Dermis microvascular lymphatic vessel endothelial cell (primary cell): ENCODE data around the gene FGF10. TPM values are rescaled to one million over a fixed set of nuclear protein-coding genes. Genes with fewer than 3 reads are reported as not detected.

Source experiments
- DNase-seq, 2 donors: peaks; one replicate each; pipeline versions ENCODE4 v3.0.0 to v3.0.0-alpha.2; 2010; ENCODE audit warnings: low read depth in 2 of 2
- total RNA-seq: library from RNA; depleted of rRNA; stranded (reverse); fragments of >200 nt; gene quantifications from 2 replicates; pipeline ENCODE4 v1.2.1, GENCODE V29; 2014

FGF10 gene
- total RNA-seq, 1 donor from 2014 or later, result not detected

DNA sequence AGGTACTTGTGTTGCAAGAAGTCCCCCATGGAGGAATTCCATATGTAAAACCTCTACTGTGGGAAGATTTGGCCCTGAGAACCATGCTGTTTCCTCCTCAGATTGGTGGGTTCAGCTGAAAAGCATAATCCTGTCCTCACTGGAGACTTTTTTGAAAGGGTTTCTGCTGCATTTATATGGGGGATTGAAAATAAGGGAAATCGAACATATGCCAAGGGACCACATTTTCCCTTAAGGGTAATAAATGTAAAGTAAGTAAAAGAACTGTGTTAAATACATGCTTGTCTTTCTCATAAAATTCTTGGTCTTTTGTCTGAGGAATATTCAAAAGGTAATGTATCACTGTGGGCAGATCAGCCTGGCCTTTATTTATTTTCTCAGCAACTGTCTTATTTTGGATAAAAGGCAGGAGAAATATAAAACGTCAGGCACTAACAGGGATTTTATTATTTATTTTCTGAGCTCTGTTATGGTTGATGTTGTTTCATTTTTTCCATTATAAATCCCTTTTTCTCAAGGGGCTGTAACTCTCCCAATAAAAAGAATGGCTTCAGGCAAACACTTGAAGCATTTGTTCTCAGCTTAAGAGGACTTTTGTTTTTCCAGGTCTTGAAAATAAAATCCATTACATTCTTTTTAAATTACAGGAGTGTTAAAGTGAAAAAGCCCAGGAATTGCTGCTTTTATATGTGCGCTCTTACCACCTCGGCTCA lies 131.4 kb downstream of the FGF10 start:
- no peak for DNase-seq

DNA sequence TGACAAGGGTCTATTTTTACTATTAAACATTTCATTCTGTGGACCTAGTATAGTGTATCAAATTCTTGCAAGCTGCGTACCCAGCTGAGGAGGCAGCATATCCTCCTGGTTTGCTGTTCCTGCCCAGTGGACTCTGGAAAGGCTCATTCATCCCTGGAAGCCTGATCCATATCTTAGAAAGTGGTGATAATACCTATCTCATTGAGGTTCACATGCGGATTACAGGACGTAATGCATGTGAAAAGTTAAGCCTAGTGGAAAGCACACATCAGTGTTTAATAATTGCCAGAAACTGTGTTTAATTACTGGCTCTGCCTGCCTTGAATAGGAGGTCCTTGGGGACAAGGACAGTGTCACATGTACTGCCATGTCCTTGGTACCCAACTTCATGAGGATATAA lies 132.0 kb downstream of the FGF10 start:
- no peak for DNase-seq
